HEK293T (cell line): ENCODE results near the gene JMJD4.

Experiments used
- ARNT ChIP-seq: fragments of 450-650 bp; IDR thresholded peaks from 2 replicates; pipeline ENCODE4 v1.6.1; 2017; ENCODE audit warnings: mild to moderate bottlenecking
- BHLHE40 ChIP-seq: fragments of 450-650 bp; IDR thresholded peaks from 2 replicates; pipeline ENCODE4 v1.6.1; 2016; ENCODE audit warnings: mild to moderate bottlenecking, moderate library complexity, borderline replicate concordance
- ELF4 ChIP-seq: fragments of 450-650 bp; IDR thresholded peaks from 2 replicates; pipeline ENCODE4 v1.6.1; 2017; ENCODE audit warnings: antibody characterized with exemption
- FOXA1 ChIP-seq: fragments of 450-650 bp; IDR thresholded peaks from 2 replicates; pipeline ENCODE4 v1.6.1; 2016; ENCODE audit warnings: mild to moderate bottlenecking
- FOXM1 ChIP-seq: fragments of 450-650 bp; IDR thresholded peaks from 2 replicates; pipeline ENCODE4 v1.6.1; 2017; ENCODE audit warnings: mild to moderate bottlenecking, borderline replicate concordance
- LEF1 ChIP-seq: fragments of 450-650 bp; IDR thresholded peaks from 2 replicates; pipeline ENCODE4 v1.6.1; 2017; ENCODE audit warnings: mild to moderate bottlenecking, borderline replicate concordance
- PKNOX1 ChIP-seq: fragments of 450-650 bp; IDR thresholded peaks from 2 replicates; pipeline ENCODE4 v1.6.1; 2016
- SP1 ChIP-seq: fragments of 450-650 bp; IDR thresholded peaks from 2 replicates; pipeline ENCODE4 v1.6.1; 2017
- SUZ12 ChIP-seq: fragments of 450-650 bp; IDR thresholded peaks from 2 replicates; pipeline ENCODE4 v1.6.1; 2016; ENCODE audit warnings: mild to moderate bottlenecking
- TARDBP ChIP-seq: fragments of 450-650 bp; IDR thresholded peaks from 2 replicates; pipeline ENCODE4 v1.6.1; 2016

DNA sequence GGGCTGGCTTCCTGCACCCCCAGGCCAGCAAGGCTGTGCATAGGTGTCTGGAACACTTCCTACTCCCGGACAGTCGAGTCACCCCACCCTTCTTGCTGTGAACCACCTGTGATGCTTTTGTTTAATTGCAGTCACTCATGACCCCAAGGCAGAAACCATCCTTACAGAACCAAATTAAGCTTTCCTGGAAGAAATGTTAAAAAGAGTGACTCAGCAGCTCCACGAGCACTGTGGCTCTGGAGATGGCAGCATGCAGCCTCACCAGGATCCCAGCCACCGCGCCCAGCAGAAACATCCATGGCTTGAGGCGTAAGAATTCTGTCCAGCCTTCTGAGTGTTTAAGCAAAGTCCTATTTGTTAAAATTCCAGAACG is 28.9 kb upstream of the JMJD4 start:
- TF ChIP-seq LEF1 (no peak), ELF4 (no peak), TARDBP (no peak), SP1 (no peak), BHLHE40 (no peak), FOXM1 (no peak), FOXA1 (no peak), PKNOX1 (no peak), SUZ12 (no peak), ARNT (no peak)
